GM18858 (cell line): ENCODE measurements around the gene RPS29.
A peak's percentile ranks its signal among the peaks of the same experiment; 100 is the strongest.
"Not testable (repeated sequence)": the region's sequence is repeated elsewhere in the genome, so short reads cannot be mapped to it uniquely, and the experiment has no call there.

Experiments used
- ATAC-seq: cut with Tn5 transposase; IDR thresholded peaks from one replicate; pipeline ENCODE4 v1.9.1; 2021; ENCODE audit not compliant: unreplicated experiment

Gene RPS29

GRCh38 chr14:49598485-49599300, 12.5 kb upstream of the RPS29 start, which contains the start of gene LRR1:
Gene LRR1, plus strand, starts transcription at chr14:49598940. Its CDS starts 81 bp downstream, at chr14:49599021.
- ATAC-seq = peak; percentile 33

GRCh38 chr14:49598189-49598484, 12.0 kb upstream of the RPS29 start:
- ATAC-seq = no peak

GRCh38 chr14:49594347-49595091, 8.3 kb upstream of the RPS29 start:
- ATAC-seq = peak; percentile 29

- no peak for ATAC-seq
These were observed 6.8 kb upstream of the RPS29 start for GRCh38 chr14:49593016-49593415.

GRCh38 chr14:49589387-49589786, 3.2 kb upstream of the RPS29 start:
- ATAC-seq = no peak

- ATAC-seq = peak; percentile 33
These were observed 687 bp upstream of the RPS29 start for GRCh38 chr14:49586673-49587460.

- ATAC-seq = not testable (repeated sequence)
These were observed 1.1 kb downstream of the RPS29 start for GRCh38 chr14:49584981-49585640.

GRCh38 chr14:49584058-49584457, 2.1 kb downstream of the RPS29 start:
- no peak for ATAC-seq

GRCh38 chr14:49583629-49584028, 2.6 kb downstream of the RPS29 start:
- ATAC-seq = no peak

- no peak for ATAC-seq
These were observed 3.8 kb downstream of the RPS29 start for GRCh38 chr14:49582113-49582977.

- no peak for ATAC-seq
These were observed 4.7 kb downstream of the RPS29 start for GRCh38 chr14:49581209-49582112.

GRCh38 chr14:49579841-49580240, 6.3 kb downstream of the RPS29 start:
- no peak for ATAC-seq

- ATAC-seq = no peak
These were observed 8.0 kb downstream of the RPS29 start for GRCh38 chr14:49578141-49578540.

GRCh38 chr14:49574038-49574437, 12.1 kb downstream of the RPS29 start:
- ATAC-seq = no peak

GRCh38 chr14:49569281-49569680, 16.9 kb downstream of the RPS29 start:
- ATAC-seq = no peak

GRCh38 chr14:49566714-49567113, 19.5 kb downstream of the RPS29 start:
- ATAC-seq = no peak

- ATAC-seq = no peak
These were observed 26.0 kb downstream of the RPS29 start for GRCh38 chr14:49559979-49560768.

GRCh38 chr14:49553892-49554291, 32.3 kb downstream of the RPS29 start:
- no peak for ATAC-seq
